GM18519 (cell line): ENCODE measurements around the gene HOXA3.

Experiments used
- ATAC-seq: cut with Tn5 transposase; IDR thresholded peaks from one replicate; pipeline ENCODE4 v1.9.1; 2021; ENCODE audit warnings: mild to moderate bottlenecking, moderate library complexity; ENCODE audit not compliant: unreplicated experiment, low FRiP score

The HOXA3 gene

GRCh38 chr7:27117887-27118491, 34.4 kb downstream of the HOXA3 start:
- ATAC-seq, result no peak

GRCh38 chr7:27116962-27117886, 35.2 kb downstream of the HOXA3 start:
- no peak for ATAC-seq

DNA sequence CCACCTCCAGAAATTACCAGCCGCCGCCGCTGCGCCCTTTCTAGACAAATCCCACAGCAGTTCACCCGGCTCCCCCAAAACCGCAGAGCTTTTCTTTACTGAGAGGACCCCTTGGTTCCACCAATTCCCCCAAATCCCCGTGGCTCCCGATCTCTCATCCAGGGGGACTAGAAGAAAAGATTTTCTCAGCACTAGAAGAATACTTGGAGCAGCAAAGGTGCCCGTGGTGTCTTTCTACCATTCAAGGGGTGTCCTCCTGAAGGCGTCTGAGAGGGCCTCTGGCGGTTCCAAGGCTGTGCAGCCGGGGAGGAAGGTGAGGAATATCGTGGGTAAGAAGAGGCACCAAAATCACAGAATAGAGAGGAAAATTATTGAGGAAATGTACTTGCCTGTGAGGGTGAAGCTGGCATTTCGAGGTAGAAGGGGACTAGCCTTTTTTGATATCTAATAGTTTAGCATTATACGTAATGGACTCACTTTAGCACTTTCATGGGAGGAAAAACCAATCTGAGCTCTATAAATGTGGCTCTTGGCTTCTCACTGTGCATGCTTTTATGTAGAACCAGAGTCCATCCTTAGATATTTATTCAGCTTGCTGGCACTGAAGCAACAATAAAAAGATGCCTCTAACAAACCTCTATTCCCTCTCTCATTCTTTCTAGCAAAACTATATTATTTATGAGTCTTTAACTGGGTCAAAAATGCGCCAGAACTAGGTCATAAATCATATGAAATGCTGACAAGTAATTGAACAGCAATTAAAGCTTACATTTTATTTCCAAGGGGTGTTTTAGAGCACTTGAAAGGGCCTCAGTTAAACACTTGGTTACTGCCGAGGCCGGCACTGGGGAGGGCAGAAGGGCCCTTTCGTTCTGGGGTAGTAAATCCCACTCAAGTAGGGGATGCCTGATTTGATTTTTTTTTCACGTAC, 36.1 kb downstream of the HOXA3 start:
- no peak for ATAC-seq

DNA sequence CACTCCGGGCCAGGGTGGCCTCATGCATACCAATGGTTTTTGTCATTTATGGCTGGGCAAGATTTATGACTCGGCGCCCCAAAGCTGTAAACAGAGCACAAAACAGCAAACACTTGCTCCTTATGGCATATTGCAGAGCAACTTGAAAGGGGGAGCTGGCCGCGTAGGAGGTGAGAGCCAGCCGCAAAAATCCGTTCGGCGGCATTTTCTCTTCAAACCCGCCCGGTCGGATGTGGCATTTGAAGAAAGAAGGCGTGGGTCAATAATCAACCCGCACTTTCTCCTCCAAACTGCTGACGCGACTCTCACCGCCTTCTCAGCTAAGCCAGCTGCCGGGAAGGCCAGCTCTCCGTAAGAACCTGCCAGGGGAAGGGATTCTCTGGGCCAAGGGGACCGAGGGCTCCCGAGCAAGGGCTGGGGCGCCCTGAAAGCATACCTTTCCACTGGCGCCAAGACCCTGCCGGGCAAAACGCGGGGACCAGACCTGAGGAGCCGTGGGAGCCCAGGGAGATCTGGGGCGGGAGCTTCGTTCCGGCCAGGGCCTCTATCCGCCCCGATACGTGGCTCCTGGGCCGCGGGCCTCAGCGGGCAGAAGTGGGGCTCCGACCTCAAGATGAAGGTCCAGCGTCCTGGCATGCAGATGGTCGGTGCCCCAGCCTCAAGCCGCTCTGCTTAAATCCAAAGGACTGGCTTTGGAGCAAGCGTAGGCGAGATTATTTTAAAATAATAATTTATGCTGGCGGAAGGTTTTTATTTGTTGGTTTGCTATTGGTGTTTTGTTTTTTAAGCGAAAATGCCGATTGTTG, 37.0 kb downstream of the HOXA3 start:
- ATAC-seq, result no peak

DNA sequence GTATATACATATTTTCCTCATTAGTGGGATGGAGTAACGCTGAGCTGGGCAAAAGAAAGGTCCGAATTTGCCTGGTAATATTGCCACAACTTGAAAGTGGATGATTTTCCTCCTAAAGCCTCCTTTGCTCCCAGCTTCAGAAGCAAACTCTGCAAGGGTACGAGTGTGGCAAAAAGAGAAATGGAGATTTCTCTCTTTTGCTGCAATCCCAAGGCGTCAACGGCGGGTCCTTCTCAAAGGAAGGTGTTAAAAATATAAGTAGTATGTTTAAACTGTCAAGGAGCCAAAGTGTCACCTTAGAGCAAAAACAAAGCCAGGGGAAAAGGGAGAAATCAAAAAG, 37.5 kb downstream of the HOXA3 start:
- no peak for ATAC-seq

GRCh38 chr7:27113991-27114769, 38.2 kb downstream of the HOXA3 start:
- ATAC-seq, result no peak

DNA sequence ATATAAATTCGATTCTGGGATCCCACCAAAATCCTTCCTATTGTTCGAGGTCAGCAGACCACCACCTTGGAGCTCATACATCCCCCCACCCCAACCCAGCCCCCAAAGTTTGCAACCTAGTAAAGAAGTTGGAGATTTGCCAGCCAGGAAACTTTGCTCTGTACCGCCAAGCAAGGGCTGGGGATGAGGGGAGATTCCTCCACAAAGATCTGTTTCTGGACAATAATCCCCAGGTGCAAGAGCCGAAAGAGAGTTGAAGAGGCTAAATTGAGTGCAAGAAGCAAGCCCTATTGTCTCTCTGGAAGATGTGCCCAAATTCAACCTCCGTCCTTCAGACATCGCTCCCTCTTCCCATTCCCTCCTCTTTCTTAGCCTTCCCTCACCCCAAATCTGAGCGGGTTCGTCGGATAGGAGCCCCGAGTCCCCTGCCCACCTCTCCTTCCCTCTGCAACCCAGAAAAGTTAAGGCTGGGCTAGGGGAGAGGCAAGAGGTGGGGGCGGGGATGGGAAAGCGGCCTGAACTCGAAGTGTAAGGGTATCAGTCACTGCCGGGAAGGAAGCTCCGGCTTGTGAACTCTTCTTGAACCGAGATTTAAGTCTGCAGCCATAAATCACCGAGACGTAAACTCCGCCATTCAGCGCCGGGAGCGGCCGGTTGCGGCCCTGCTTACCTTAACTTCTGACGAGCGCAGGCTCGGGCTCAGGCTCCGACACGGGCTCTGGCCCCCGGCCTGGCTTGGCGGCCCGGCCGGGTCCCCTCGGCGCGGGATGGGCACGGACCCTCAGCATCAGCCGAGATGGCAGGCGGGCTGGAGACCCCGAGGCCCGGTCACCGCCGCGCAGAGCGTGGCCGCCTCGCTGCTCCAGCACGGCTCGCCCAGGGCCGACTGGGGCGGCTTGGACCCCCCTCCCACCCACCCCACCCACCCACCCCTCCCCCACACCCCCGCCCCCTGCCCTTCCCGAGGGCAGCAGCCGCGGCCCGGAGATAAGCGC, 39.1 kb downstream of the HOXA3 start:
- ATAC-seq, result no peak

- no peak for ATAC-seq
These were observed 40.0 kb downstream of the HOXA3 start for GRCh38 chr7:27112361-27112760.

DNA sequence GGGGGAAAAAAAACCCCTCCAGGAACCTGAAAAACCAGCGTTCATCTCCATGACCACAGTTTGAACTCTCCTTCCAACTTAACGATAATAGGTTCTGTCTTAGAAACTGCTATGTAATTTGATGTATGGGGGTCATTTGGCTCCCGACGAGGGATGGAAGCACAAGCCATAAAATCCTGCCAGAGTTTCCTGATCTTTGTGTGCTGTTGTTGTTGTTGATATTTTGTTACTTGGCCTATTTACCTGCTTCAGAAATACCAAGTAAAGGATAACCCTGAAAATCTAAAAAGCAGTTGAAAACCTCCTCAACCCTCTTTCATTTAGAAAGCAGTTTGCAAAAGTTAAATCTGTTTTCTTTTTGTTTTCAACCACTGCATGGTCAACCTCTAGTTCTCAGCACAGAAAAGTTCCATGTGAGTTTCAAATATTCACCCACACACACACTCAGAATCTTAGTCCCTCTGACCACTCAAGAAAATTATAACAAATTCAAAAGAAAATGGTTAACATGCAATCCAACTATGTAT, 40.6 kb downstream of the HOXA3 start:
- no peak for ATAC-seq

DNA sequence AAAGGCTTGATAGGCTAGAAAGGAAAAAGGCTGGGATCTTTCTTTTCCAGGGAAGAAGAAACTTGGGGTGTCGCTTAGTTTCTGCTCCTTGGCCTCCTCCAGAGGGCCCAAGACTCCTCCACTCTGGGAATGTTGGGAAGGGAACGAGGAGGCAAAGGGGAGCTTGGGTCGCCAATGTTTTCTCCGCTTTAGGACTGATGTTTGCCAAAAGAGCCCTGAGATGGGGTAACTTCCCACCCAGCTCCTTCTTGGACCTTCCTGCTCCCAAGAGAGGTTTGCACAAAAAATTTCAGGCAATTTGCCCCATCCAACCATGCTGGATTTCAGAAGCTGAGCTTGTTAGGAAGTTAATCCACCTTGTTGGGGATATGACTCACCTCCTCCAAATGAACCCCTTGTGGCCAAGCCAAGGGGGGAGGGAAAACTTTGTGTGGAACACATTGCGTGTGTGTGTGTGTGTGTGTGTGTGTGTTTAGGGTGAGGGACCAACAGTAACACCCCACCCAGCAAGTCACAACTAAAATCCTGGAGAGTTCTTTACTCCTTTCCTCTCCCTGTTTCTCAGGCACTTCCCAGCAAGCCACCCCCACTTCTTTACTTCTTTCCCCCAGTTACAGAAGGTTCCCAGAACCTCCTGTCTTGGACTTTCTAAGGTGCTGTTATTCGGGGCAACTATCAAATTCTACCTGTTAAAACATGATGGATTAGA, 41.2 kb downstream of the HOXA3 start:
- ATAC-seq, result no peak

- ATAC-seq, result no peak
These were observed 42.0 kb downstream of the HOXA3 start for GRCh38 chr7:27110186-27111031.

DNA sequence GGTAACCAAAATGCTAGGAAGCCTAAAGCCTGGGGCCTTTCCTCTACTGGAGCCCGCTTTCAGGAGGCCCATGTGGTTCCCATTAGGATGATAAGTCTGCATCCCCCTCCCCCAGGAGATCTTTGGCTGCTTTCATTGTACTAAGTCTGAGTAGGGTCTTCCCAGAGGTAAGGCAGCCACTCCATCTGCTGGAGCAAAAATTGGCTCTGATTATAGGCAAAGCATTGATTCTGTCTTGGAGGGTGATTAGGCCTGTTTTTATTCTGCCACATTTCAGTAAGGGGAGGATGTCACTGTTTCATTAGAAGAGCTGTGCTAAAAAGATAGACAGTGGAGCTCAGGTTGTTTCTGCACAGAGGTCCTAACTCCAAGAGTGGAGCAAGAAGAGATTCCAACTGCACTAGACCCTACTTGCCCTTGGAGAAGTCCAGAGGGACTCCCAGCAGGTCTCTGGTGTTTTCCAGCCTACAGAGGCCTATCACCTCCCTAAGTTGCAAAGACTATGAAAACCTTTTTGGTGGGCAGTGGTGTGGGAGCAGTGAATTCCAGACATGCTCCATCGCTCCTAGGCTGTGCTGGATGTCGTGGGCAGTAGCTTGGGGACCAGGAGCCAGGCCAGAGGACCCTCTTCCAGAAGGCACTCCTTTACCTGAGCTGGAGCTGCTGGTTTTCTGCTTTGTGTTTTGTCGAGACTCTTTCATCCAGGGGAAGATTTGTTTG, 42.8 kb downstream of the HOXA3 start:
- ATAC-seq, result no peak

DNA sequence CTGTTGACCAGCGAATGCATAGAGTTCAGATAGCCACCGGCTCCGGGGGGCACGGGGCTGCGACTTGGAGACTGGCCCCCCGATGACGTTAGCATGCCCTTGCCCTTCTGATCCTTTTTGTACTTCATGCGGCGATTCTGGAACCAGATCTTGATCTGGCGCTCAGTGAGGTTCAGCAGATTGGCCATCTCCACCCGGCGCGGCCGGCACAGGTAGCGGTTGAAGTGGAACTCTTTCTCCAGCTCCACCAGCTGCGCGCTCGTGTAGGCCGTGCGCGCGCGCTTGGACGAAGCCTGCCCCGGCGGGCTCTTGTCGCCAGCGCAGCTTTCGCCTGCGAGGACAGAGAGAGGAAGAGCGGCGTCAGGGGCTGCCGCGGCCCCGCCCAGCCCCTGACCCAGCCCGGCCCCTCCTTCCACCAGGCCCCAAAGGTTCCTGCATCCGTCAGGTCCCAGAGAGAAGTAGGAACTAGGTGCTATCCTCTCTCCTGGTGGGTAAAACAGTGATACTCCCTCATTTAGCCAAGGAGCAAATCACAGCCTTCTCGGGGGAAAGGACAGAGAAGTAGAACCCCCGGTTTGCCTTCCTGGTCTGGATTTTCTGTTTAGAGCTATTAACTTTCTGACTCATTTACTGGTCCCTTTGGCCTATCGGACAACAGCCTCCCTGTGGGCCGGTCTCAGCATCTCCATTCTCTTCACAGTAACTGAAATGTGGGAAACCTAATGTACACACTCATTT, 43.8 kb downstream of the HOXA3 start:
- no peak for ATAC-seq

DNA sequence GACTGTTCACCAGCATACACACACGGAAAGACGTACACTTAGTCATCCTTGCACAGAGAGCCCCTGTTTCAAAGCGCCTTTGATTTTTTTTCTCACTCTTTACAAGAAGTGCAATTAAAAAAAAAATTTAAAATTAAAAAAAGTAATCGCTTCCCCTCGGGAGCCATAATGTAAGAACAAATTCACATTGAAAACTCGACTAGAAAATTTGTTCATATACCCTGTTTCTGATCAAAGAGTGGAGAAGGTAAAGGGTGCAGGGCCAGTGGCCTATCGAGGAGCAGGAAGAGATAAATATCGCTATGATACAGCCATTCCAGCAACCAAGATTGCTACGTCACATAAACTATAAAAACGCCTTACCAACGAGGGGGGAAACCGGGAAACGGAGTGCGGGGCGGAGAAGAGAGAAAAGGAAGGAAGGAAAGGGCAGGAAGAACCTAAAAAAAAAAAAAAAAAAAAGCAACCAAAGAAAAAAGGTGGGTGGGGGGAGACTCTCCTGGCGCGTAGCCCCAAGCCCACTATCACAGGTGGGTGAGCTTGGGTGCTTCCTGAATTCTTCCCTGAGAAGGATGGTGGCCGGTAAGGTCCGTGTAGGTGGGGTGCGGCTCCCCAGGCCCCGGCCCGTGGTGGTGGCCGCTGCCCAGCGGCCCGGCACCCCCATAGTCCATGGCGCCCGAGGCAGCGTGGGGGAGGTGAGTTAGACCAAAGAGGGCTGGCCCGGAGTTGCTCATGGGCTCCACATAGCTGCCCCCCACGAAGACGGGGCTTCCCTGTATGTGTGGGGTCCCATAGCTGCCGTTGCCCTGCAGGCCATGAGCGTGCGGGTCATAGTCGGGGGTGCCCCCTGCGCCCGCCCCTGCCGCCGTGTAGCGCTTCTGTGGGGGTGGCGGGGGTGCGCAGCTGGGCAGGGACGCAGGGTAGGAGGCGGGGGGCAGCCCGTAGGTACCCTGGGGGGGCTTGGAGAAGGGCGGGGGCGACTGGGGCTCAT, 44.7 kb downstream of the HOXA3 start:
- ATAC-seq, result no peak
